Fibroblast of lung (primary cell): ENCODE data around the gene MYBBP1A.

Experiments used
- CTCF ChIP-seq, 2 donors: IDR thresholded peaks in 1 of 2; conservative IDR thresholded peaks in 1 of 2; 1 replicate in 1 of 2; 2 replicates in 1 of 2; pipeline ENCODE4 v1.5.1; 2011 to 2012; ENCODE audit warnings: low read length in 2 of 2, control low read depth in 1 of 2, inconsistent platforms in 1 of 2, low read depth in 1 of 2, mild to moderate bottlenecking in 1 of 2
- EZH2 ChIP-seq: IDR thresholded peaks from 2 replicates; pipeline ENCODE4 v1.5.1; 2012; ENCODE audit warnings: low read length, control low read depth, mild to moderate bottlenecking; ENCODE audit errors: missing control alignments

GRCh38 chr17:4540687-4541327 lies 14.4 kb downstream of the MYBBP1A start:
- TF ChIP-seq CTCF (conservative IDR thresholded peaks at IDR 0.05 in 1 of 2, IDR thresholded peaks at IDR 0.05 in 1 of 2; ENCODE audit: low read depth in 1 of 2, low read length in 2 of 2), result no peak
- no peak for TF ChIP-seq EZH2
